ENCODE results near the gene DERL3.

DERL3 gene

GRCh38 chr22:23801238-23801821 is 37.5 kb downstream of the DERL3 start:
- FAIRE-seq, result no peak

DNA sequence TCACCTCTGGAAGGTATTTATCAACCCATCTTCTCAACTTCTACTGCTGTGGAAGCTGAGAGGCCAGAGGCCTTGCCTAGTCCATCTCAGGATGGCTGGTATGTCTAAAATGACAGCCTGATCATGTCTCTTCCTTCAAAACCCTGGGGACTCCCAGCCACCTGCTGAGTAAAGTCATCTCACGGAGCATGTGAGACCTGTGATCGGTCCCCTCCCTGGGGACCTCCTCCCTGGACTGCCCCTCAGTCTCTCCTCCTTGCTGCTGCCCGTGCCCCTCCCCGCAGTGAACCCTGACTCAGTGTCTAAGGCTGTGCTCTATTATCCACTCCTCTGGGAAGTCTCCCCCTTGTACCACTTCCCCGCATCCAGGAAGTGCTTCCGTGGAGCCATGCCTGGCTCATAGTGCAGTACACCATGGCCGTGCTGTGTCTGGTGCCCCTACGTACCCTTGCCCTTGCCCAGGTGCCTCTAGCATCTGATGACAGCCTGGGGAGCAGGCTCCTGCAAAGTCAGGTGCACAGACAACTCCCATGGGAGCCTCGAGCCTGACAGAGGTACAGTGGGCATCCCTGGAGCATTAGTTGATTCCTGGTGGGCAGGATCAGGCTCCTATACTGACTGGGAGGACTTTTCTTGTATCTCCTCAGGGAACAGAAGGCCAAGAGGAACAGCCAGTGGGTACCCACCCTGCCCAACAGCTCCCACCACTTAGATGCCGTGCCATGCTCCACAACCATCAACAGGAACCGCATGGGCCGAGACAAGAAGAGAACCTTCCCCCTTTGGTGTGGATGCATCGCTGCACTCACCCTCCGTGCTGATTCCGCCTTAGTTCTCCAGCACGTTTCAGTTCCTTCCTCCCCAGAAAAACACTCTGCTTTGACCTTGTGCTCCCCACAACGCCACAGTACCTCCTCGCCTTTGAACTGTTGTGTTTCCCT is 38.2 kb downstream of the DERL3 start:
- no peak for FAIRE-seq

DNA sequence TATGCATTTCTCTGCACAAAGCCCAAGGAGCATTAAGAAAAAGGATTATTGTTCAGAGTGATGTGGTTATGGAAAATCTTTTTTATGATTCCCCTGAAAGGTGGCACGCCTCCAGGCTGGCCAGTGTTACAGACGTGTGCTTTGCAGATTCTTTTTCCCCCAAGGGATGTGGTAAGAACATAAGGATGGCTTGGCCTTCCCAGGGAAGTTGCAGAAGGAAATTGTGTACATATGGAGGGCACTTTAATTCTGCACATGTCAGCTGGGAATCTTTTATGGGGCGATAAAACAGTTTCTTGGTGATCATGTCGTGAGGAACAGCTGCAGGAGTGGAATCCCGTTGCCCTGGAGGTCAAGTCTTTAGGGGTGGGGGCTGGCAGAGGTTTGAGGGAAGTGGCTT is 42.3 kb downstream of the DERL3 start:
- no peak for FAIRE-seq

DNA sequence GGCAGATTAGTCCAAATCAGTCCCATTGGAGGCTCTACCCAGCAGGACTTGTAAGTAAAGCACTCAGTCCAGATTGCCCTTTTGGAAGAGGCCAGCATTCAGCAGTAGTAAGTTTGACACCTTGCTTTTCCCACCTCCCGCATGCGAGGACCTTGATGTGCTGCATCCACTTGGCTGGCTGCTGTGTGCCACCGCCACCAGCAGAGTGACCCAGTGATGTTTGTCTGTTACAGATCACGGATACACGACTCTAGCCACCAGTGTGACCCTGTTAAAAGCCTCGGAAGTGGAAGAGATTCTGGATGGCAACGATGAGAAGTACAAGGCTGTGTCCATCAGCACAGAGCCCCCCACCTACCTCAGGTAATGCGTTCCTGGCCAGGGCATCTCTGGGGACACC is 45.5 kb downstream of the DERL3 start:
- FAIRE-seq, result no peak

DNA sequence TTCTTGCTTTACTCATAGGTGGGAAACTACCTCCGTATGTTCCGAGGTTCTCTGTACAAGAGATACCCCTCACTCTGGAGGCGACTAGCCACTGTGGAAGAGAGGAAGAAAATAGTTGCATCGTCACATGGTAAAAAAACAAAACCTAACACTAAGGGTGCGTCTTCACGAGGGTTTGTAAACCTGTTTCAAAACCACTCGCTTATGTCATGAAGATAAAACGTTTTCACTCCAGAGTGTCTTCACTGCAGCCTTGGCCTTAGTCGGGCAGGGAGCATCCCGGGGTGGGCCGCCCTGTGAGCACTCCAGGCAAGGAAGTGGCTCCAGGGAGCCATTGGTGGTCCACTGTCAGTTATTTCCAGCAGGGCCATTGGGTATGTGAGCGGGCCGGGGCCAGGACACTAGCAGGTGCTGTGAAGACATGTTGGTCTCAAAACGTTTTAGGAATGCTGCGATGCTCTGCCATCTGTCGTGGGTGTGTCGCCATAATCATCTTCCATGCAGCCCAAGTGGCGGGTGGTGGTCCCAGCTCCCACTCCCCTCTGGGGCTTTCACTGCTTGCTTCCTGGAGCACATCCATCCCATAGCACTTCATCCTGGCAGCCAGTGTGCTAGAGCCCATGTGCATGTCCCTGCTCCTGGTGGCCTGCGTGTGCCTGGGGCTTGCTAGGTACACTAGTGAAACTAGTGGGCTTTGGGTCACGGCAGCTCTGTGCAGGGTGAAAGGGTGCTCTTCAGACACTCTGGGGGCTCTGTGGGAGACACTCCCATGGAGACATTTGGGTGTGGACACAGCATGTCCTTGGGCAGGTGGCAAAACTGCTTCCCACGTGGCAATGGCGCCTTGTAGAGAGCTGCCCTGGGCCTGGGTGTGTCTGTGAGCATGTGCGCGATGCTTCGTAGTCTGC is 46.8 kb downstream of the DERL3 start:
- FAIRE-seq, result no peak

DNA sequence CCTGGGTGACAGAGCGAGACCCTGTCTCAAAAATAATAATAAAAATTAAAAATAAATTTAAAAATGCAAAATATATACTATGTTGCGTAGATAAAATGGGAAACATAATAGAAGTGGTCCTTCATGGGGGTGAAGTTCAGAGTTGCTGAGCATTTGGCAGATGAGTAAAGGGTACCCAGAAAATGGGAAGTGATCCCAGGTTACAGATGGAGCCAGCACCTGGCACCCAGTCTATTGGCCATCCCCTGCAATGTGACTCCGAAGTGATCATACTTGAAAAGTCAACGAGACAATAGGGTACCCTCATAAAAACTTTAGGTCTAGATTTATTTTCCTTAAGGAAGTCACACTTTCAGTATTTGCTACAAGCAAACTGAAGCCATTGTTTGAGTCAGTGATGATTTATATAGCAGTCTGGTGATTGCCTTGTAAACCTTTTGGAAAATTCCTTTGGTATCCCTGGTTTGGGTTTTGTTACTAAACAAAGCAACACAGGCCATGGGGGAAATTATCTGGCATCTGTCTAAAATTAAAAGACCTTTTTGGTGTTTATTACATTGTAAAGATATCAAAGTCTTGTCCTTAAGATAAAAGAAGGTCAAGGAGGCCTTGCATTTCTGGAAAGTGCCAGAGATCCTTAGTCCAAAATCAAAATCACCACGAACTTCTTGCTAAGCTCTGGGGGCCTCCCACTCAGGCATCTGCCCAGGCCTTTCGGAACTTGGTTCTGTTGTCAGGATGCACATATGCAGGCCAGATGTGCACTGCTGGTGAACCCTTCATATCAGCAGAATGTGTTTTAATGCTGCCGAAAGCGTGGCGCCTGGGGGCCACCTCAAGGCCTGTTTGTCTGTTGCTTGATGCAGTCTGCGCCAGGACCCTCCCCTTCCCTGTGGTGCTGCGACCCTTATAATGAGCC is 47.7 kb downstream of the DERL3 start:
- no peak for FAIRE-seq

DNA sequence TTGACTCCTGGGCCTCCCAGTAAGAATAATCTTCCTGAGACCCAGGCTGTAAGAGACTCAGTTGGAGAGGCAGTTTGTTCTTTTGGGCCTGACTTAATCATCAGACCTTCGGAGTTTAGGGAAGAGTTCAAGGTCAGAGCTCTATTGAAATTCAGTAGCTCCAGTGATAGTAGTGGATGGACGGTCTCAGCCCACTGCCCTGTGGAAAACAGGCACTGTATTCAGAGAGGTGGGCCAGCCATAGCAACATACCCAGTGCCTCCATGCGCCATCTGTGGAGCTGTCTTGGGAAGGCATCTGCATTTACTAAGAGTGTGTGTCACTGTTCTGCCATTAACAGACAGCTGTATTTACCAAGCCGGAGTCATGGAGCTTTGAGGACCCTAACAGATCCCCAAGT is 49.2 kb downstream of the DERL3 start:
- FAIRE-seq, result no peak

GRCh38 chr22:23789121-23789520 is 49.7 kb downstream of the DERL3 start:
- FAIRE-seq, result no peak

DNA sequence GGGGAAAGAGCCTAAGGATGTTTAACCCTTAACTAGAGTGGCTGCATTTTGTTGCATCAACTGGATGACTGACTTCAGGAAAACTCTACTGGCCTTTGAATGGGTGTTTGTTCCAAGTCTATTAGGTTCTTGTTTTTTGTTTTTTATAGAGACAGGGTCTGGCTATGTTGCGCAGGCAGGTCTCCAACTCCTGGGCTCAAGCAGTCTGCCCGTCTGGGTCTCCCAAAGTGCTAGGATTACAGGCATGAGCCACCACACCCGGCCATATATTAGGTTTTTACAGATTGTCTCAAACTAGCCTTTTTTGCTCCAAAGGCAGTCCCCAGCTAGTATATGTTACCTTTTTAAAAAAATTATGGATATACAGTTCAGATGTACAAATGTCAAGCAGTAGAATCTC is 50.9 kb downstream of the DERL3 start:
- no peak for FAIRE-seq

DNA sequence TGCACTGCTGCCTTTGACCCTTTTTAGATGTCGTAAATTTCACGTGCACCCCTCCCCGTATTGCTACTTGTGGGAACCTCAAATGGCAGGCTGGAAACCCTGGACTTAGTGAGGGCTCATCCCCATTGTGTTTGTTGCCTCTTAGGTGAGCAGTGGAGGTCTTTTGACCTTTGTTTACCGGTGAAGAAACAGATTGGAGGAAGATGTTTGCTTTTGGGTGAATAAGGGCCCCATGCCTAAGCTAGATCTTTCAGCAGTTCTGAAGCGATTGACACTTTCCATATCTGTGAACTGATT is 51.3 kb downstream of the DERL3 start:
- no peak for FAIRE-seq

- no peak for FAIRE-seq
Observed at GRCh38 chr22:23786752-23787599, 51.8 kb downstream of the DERL3 start, which contains the start of gene SMARCB1. TSS of gene SMARCB1 (plus strand) at chr22:23786966. CDS start at chr22:23787170, 204 bp downstream.

GRCh38 chr22:23786261-23786710 is 52.5 kb downstream of the DERL3 start:
- no peak for FAIRE-seq
